Epithelial cell of proximal tubule (primary cell): ENCODE data around the gene CLIC3. TPM values are rescaled to one million over a fixed set of nuclear protein-coding genes. Genes with fewer than 3 reads are reported as not detected.

Source experiments
- DNase-seq: peaks from one replicate; pipeline ENCODE4 v3.0.0-alpha.2; 2011; ENCODE audit warnings: low read depth
- H3K4me3 ChIP-seq: 2 replicates; pipeline ENCODE4 v1.5.1; 2011; ENCODE audit warnings: low read depth, mild to moderate bottlenecking, low read length
- CTCF ChIP-seq: conservative IDR thresholded peaks from 2 replicates; pipeline ENCODE4 v1.5.1; 2012; ENCODE audit warnings: low read depth, mild to moderate bottlenecking, low read length
- total RNA-seq: library from RNA; depleted of rRNA; stranded (reverse); fragments of >200 nt; gene quantifications from 2 replicates; pipeline ENCODE4 v1.2.3, GENCODE V29; 2015

Gene CLIC3
- total RNA-seq, 1 donor from 2014 or later, result 2.4 TPM

- no peak for DNase-seq
- TF ChIP-seq CTCF, result no peak
Measured at GRCh38 chr9:137025517-137025966, 29.2 kb upstream of the CLIC3 start.

GRCh38 chr9:137023583-137023991 lies 27.2 kb upstream of the CLIC3 start:
- no peak overlapping the region for H3K4me3 ChIP-seq
- no peak for DNase-seq
- no peak for TF ChIP-seq CTCF

More at GRCh38 chr9:137025517-137025966, 29.2 kb upstream of the CLIC3 start:
- H3K4me3 ChIP-seq, result no peak overlapping the region

- TF ChIP-seq CTCF, result no peak
- no peak overlapping the region for H3K4me3 ChIP-seq
- DNase-seq, result no peak
Measured at GRCh38 chr9:137023157-137023556, 26.8 kb upstream of the CLIC3 start.

- no peak for DNase-seq
- no peak overlapping the region for H3K4me3 ChIP-seq
- no peak for TF ChIP-seq CTCF
Measured at GRCh38 chr9:137022662-137023008, 26.3 kb upstream of the CLIC3 start.

GRCh38 chr9:137021979-137022661 lies 25.8 kb upstream of the CLIC3 start:
- DNase-seq, result no peak
- TF ChIP-seq CTCF, result no peak
- H3K4me3 ChIP-seq, result no peak overlapping the region

- no peak overlapping the region for H3K4me3 ChIP-seq
- no peak for DNase-seq
- no peak for TF ChIP-seq CTCF
Measured at GRCh38 chr9:137021568-137021978, 25.2 kb upstream of the CLIC3 start.
